SK-N-SH (cell line): ENCODE results near the gene UBE2D4. TPM values are rescaled to one million over a fixed set of nuclear protein-coding genes. Genes with fewer than 3 reads are reported as not detected.

Experiments
- CTCF ChIA-PET: fragments of 300-600, 350-600 bp; formaldehyde crosslinking; extraction: SDS; loops from one replicate; lab custom pipeline; 2021; lab: Yijun Ruan, JAX
- POLR2A ChIA-PET: fragments of 350-600 bp; sonication (Branson Sonifier 250); formaldehyde crosslinking; extraction: SDS; loops from one replicate; lab custom pipeline; 2020; ENCODE audit warnings: antibody characterized with exemption, inconsistent platforms; lab: Yijun Ruan, JAX
- DNase-seq: peaks from one replicate; pipeline ENCODE4 v3.0.0; 2012
- H2AFZ ChIP-seq: fragments of 200-600 bp; sonication (generic); 2 replicates; pipeline ENCODE4 v1.8.1; 2016; ENCODE audit warnings: antibody characterized with exemption, mild to moderate bottlenecking, low read depth
- H3F3A ChIP-seq: fragments of 200-600 bp; sonication (generic); replicated peaks from 2 replicates; pipeline ENCODE3; 2016; ENCODE audit warnings: antibody characterized with exemption, mild to moderate bottlenecking; ENCODE audit not compliant: insufficient read depth
- H3K27ac ChIP-seq, 2 experiments: fragments of 200-500 bp in 1 of 2; fragments of 200-600 bp in 1 of 2; sonication (Bioruptor generic) in 1 of 2; sonication (generic), shearing (Covaris generic) in 1 of 2; 2 replicates each; pipeline versions ENCODE4 v1.5.1 to v1.6.1; 2014 to 2016; ENCODE audit warnings: low read depth in 2 of 2, inconsistent platforms in 1 of 2, low read length in 1 of 2, mild to moderate bottlenecking in 1 of 2, mixed read lengths in 1 of 2
- H3K27me3 ChIP-seq: fragments of 200-600 bp; sonication (generic), shearing (Covaris generic); 2 replicates; pipeline ENCODE4 v1.6.1; 2016; ENCODE audit warnings: mixed run types; ENCODE audit not compliant: insufficient read depth
- H3K36me3 ChIP-seq, 2 experiments: fragments of 200-500 bp in 1 of 2; fragments of 200-600 bp in 1 of 2; sonication (Bioruptor generic) in 1 of 2; sonication (generic) in 1 of 2; replicated peaks in 1 of 2; 2 replicates each; pipeline versions ENCODE3 to v1.5.1; 2014 to 2016; ENCODE audit warnings: low read length in 1 of 2, mild to moderate bottlenecking in 1 of 2; ENCODE audit not compliant: insufficient read depth in 2 of 2, control insufficient read depth in 1 of 2
- H3K4me1 ChIP-seq, 2 experiments: fragments of 200-500 bp in 1 of 2; fragments of 200-600 bp in 1 of 2; sonication (Bioruptor generic) in 1 of 2; sonication (generic), shearing (Covaris generic) in 1 of 2; 2 replicates each; pipeline versions ENCODE4 v1.5.1 to v1.6.1; 2014 to 2016; ENCODE audit warnings: low read depth in 1 of 2, low read length in 1 of 2, mixed run types in 1 of 2; ENCODE audit not compliant: insufficient read depth in 2 of 2, control insufficient read depth in 1 of 2
- H3K4me2 ChIP-seq: fragments of 200-600 bp; sonication (generic), shearing (Covaris generic); 2 replicates; pipeline ENCODE4 v1.6.1; 2017; ENCODE audit warnings: mixed run types
- H3K4me3 ChIP-seq, 2 experiments: fragments of 200-500 bp in 1 of 2; fragments of 200-600 bp in 1 of 2; sonication (Bioruptor generic) in 1 of 2; sonication (generic), shearing (Covaris generic) in 1 of 2; 2 replicates each; pipeline versions ENCODE4 v1.5.1 to v1.8.1; 2014 to 2016; ENCODE audit warnings: low read depth in 2 of 2, inconsistent platforms in 1 of 2, low read length in 1 of 2, mild to moderate bottlenecking in 1 of 2, mixed read lengths in 1 of 2, moderate library complexity in 1 of 2
- H3K79me2 ChIP-seq: fragments of 200-600 bp; sonication (generic); 2 replicates; pipeline ENCODE4 v1.8.1; 2017; ENCODE audit warnings: mild to moderate bottlenecking; ENCODE audit not compliant: insufficient read depth
- H3K9ac ChIP-seq: fragments of 200-600 bp; sonication (generic); 2 replicates; pipeline ENCODE4 v1.6.1; 2017; ENCODE audit warnings: mixed run types
- H3K9me2 ChIP-seq: fragments of 200-600 bp; sonication (generic); 2 replicates; pipeline ENCODE4 v1.6.1; 2017; ENCODE audit warnings: mixed run types
- H3K9me3 ChIP-seq: fragments of 200-600 bp; sonication (generic); 2 replicates; pipeline ENCODE4 v1.6.1; 2017; ENCODE audit warnings: mixed run types, mild to moderate bottlenecking, moderate library complexity
- H4K20me1 ChIP-seq: fragments of 200-600 bp; sonication (generic); 2 replicates; pipeline ENCODE4 v1.6.1; 2017; ENCODE audit warnings: mild to moderate bottlenecking, mixed run types; ENCODE audit not compliant: insufficient read depth
- CHD2 ChIP-seq: fragments of 150-350 bp; IDR thresholded peaks from 2 replicates; pipeline ENCODE4 v1.6.1; 2018; ENCODE audit warnings: low read length; ENCODE audit not compliant: partially characterized antibody
- ELF1 ChIP-seq: IDR thresholded peaks from 2 replicates; pipeline ENCODE4 v1.4.0; 2012
- EZH2phosphoT487 ChIP-seq: fragments of 200-600 bp; sonication (generic); IDR thresholded peaks from 2 replicates; pipeline ENCODE4 v1.6.1; 2017; ENCODE audit warnings: low read depth, mixed run types, mild to moderate bottlenecking, antibody characterized with exemption, moderate library complexity, borderline replicate concordance
- FOXJ3 ChIP-seq: sonication (generic); formaldehyde crosslinking; IDR thresholded peaks from 2 replicates; pipeline ENCODE4 v1.5.1; 2020; ENCODE audit warnings: mild to moderate bottlenecking, missing genetic modification reagents
- FOXM1 ChIP-seq: IDR thresholded peaks from 2 replicates; pipeline ENCODE4 v1.4.0; 2012; ENCODE audit warnings: low read depth, mild to moderate bottlenecking
- GATA2 ChIP-seq: sonication (generic); formaldehyde crosslinking; IDR thresholded peaks from 2 replicates; pipeline ENCODE4 v1.5.0; 2020; ENCODE audit warnings: mild to moderate bottlenecking, missing genetic modification reagents
- IRF3 ChIP-seq: fragments of 150-350 bp; IDR thresholded peaks from 2 replicates; pipeline ENCODE4 v1.6.1; 2016; ENCODE audit warnings: mild to moderate bottlenecking, low read depth, low read length
- JUND ChIP-seq: IDR thresholded peaks from 2 replicates; pipeline ENCODE4 v1.4.0; 2012
- MEF2A ChIP-seq: IDR thresholded peaks from 2 replicates; pipeline ENCODE4 v1.4.0; 2012; ENCODE audit warnings: low read depth, borderline replicate concordance
- MXI1 ChIP-seq: IDR thresholded peaks from 2 replicates; pipeline ENCODE4 v1.6.1; 2012; ENCODE audit warnings: mild to moderate bottlenecking, low read depth, low read length, improper control_type of control experiment
- NRF1 ChIP-seq: IDR thresholded peaks from 2 replicates; pipeline ENCODE4 v1.6.1; 2012; ENCODE audit warnings: low read depth, mild to moderate bottlenecking, low read length
- PBX3 ChIP-seq: IDR thresholded peaks from 2 replicates; pipeline ENCODE4; 2012
- RCOR1 ChIP-seq: fragments of 150-350 bp; IDR thresholded peaks from 2 replicates; pipeline ENCODE4 v1.6.1; 2017; ENCODE audit warnings: antibody characterized with exemption, low read length
- RFX5 ChIP-seq: IDR thresholded peaks from 2 replicates; pipeline ENCODE4 v1.6.1; 2012; ENCODE audit warnings: mild to moderate bottlenecking, improper control_type of control experiment, low read length
- SMC3 ChIP-seq: IDR thresholded peaks from 2 replicates; pipeline ENCODE4 v1.6.1; 2012; ENCODE audit warnings: low read depth, low read length, improper control_type of control experiment
- TCF12 ChIP-seq: IDR thresholded peaks from 2 replicates; pipeline ENCODE4 v1.4.0; 2012
- TEAD4 ChIP-seq: IDR thresholded peaks from 2 replicates; pipeline ENCODE4 v1.4.0; 2012; ENCODE audit warnings: mild to moderate bottlenecking, borderline replicate concordance; ENCODE audit not compliant: insufficient read depth
- YY1 ChIP-seq: IDR thresholded peaks from 2 replicates; pipeline ENCODE4 v1.4.0; 2012; ENCODE audit warnings: low read depth, mild to moderate bottlenecking
- WGBS: methylation state at CpG from one replicate; pipeline ENCODE4 v1.1.6; 2017; ENCODE audit warnings: low lambda C conversion rate; 5-methylcytosine and 5-hydroxymethylcytosine counted together
- polyA plus RNA-seq, 3 experiments: library from polyadenylated mRNA; depleted of rRNA; stranded (reverse); fragments of >200 nt; gene quantifications; 2 replicates each; pipeline ENCODE4 v1.2.3, GENCODE V29; 2012
- TF ChIP-seq, protein P1 (sequence below): fragments of 150-350 bp; IDR thresholded peaks from 2 replicates; pipeline ENCODE4 v1.6.1; 2017; ENCODE audit warnings: antibody characterized with exemption, low read length, low read depth, borderline replicate concordance
- TF ChIP-seq, protein P2 (sequence below): IDR thresholded peaks from 2 replicates; pipeline ENCODE4 v1.4.0; 2012; ENCODE audit warnings: low read depth

The UBE2D4 gene
- polyA plus RNA-seq, 1 of the 3 experiments (the other 2 are of a cell fraction), result 22.8 TPM

GRCh38 chr7:43902542-43903054 lies 23.6 kb upstream of the UBE2D4 start:
- Histone ChIP-seq H3K79me2 (peaks cover 82% of the 10 kb centered on the region), H3F3A (no peaks in the 10 kb centered on the region), H3K36me3 (peaks cover 5 to 8% of the 10 kb centered on the region in 2 experiments), H3K9me2 (no peaks in the 10 kb centered on the region), H3K4me1 (peaks cover 4 to 23% of the 10 kb centered on the region in 2 experiments; a peak in 2 of 4 replicates), H3K27ac (no peak overlapping the region), H3K9me3 (no peaks in the 10 kb centered on the region), H2AFZ (no peak overlapping the region), H4K20me1 (peaks cover 44% of the 10 kb centered on the region), H3K4me2 (no peak overlapping the region), H3K4me3 (no peak overlapping the region), H3K27me3 (no peaks in the 10 kb centered on the region), H3K9ac (no peak overlapping the region)
- ChIA-PET POLR2A (no interaction called here), CTCF (interaction anchor here (1.0 kb wide), 1 partner anchor 48 kb away, joined by 3 read pairs; no protein-coding TSS in a partner anchor)
- DNase-seq, result no peak
- 96% methylated on average over 5 of the region's 5 CpGs for WGBS
- TF ChIP-seq RFX5 (no peak), MEF2A (no peak), FOXJ3 (CRISPR knock-in tag) (no peak), IRF3 (no peak), EZH2phosphoT487 (no peak), JUND (no peak), NRF1 (no peak), CHD2 (no peak), TCF12 (no peak), FOXM1 (no peak), PBX3 (no peak)

DNA sequence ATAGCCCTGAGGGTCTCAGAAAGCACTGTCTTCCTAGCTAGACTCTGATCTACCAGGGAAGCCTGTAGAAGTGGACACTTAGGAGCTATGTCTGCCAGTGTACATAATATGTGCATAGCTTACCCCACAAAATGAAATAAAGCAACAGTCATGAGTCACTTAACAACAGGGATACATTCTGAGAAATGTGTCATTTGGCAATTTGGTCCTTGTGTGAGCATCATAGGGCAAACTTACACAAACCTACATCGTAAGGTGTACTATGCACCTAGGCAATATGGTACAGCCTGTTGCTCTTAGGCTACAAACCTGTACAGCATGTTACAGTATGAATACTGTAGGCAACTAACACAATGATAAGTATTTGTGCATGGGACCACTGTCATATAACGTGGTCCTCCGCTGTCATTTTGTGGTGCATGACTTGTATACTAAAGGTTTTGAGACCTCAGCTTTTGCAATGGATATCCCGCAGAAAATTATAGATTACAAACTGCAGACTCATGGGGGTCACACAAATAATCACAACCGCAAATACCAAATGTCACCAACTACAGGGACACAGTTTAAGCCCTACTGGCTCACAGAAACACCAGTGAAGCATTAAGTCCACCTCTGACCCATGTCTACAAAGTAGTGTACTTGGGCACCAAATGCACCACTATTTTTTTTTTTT lies 21.6 kb upstream of the UBE2D4 start:
- DNase-seq, result no peak
- POLR2A ChIA-PET, result interaction anchor here (1.2 kb wide), 2 partner anchors 25 to 35 kb away, joined by 3 read pairs; partner anchors contain the start of gene MRPS24
- H3K4me3 ChIP-seq, result peak overlapping the region; percentile 65 to 80; a peak in 3 of 4 replicates
- H3K4me2 ChIP-seq, result peak overlapping the region; percentile 85
- H3K9ac ChIP-seq, result peak overlapping the region; percentile 80; the same call in 1 of the 2 replicates
- peaks cover 4 to 23% of the 10 kb centered on the region in 2 experiments; a peak in 2 of 4 replicates for H3K4me1 ChIP-seq
- no peaks in the 10 kb centered on the region for H3K27me3 ChIP-seq
- TF ChIP-seq FOXM1 (no peak), MEF2A (no peak), PBX3 (no peak), RCOR1 (no peak), IRF3 (no peak), GATA2 (CRISPR knock-in tag) (no peak), YY1 (no peak), FOXJ3 (CRISPR knock-in tag) (no peak), SMC3 (no peak), CHD2 (no peak), ELF1 (no peak), MXI1 (no peak), TEAD4 (no peak)
- TF ChIP-seq, protein P1, sequence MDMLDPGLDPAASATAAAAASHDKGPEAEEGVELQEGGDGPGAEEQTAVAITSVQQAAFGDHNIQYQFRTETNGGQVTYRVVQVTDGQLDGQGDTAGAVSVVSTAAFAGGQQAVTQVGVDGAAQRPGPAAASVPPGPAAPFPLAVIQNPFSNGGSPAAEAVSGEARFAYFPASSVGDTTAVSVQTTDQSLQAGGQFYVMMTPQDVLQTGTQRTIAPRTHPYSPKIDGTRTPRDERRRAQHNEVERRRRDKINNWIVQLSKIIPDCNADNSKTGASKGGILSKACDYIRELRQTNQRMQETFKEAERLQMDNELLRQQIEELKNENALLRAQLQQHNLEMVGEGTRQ, result no peak
- TF ChIP-seq, protein P2, sequence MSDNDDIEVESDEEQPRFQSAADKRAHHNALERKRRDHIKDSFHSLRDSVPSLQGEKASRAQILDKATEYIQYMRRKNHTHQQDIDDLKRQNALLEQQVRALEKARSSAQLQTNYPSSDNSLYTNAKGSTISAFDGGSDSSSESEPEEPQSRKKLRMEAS, result no peak
- no peaks in the 10 kb centered on the region for H3F3A ChIP-seq
- 98% methylated on average over 5 of the region's 5 CpGs for WGBS
- no peaks in the 10 kb centered on the region for H3K9me3 ChIP-seq
- H3K9me2 ChIP-seq, result no peaks in the 10 kb centered on the region
- H2AFZ ChIP-seq, result no peak overlapping the region
- peaks cover 63% of the 10 kb centered on the region for H3K79me2 ChIP-seq
- H3K36me3 ChIP-seq, result peaks cover 4 to 5% of the 10 kb centered on the region in 2 experiments
- H3K27ac ChIP-seq, result no peak overlapping the region
- peaks cover 33% of the 10 kb centered on the region for H4K20me1 ChIP-seq
- CTCF ChIA-PET, result interaction anchor here (0.6 to 2.2 kb wide), 11 partner anchors 10 to 419 kb away, joined by 3 to 8 read pairs (median 4); partner anchors contain the start of gene STK17A
